Measurements from ENCODE around the gene KCNG2. TPM values are rescaled to one million over a fixed set of nuclear protein-coding genes. Genes with fewer than 3 reads are reported as not detected.
"Not testable (repeated sequence)": the region's sequence is repeated elsewhere in the genome, so short reads cannot be mapped to it uniquely, and the experiment has no call there.

The KCNG2 gene, protein sequence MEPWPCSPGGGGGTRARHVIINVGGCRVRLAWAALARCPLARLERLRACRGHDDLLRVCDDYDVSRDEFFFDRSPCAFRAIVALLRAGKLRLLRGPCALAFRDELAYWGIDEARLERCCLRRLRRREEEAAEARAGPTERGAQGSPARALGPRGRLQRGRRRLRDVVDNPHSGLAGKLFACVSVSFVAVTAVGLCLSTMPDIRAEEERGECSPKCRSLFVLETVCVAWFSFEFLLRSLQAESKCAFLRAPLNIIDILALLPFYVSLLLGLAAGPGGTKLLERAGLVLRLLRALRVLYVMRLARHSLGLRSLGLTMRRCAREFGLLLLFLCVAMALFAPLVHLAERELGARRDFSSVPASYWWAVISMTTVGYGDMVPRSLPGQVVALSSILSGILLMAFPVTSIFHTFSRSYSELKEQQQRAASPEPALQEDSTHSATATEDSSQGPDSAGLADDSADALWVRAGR
- total RNA-seq (2014; rRNA removed; shearing (Covaris generic)), result not detected in 2 replicates

- DNase-seq (ENCODE audit: low spot score), result no peak
Observed at GRCh38 chr18:79797518-79798345, at the start of gene KCNG2. KCNG2 (plus strand) TSS chr18:79797938; CDS start chr18:79863668, 65,730 bp downstream.

- no peak for DNase-seq (ENCODE audit: low spot score)
Observed at GRCh38 chr18:79748321-79749180, 49.2 kb upstream of the KCNG2 start.

GRCh38 chr18:79749251-79750191 lies 48.2 kb upstream of the KCNG2 start:
- DNase-seq (ENCODE audit: low spot score), result no peak

- DNase-seq (ENCODE audit: low spot score), result peak; percentile 15
Observed at GRCh38 chr18:79750980-79751571, 46.7 kb upstream of the KCNG2 start.

DNA sequence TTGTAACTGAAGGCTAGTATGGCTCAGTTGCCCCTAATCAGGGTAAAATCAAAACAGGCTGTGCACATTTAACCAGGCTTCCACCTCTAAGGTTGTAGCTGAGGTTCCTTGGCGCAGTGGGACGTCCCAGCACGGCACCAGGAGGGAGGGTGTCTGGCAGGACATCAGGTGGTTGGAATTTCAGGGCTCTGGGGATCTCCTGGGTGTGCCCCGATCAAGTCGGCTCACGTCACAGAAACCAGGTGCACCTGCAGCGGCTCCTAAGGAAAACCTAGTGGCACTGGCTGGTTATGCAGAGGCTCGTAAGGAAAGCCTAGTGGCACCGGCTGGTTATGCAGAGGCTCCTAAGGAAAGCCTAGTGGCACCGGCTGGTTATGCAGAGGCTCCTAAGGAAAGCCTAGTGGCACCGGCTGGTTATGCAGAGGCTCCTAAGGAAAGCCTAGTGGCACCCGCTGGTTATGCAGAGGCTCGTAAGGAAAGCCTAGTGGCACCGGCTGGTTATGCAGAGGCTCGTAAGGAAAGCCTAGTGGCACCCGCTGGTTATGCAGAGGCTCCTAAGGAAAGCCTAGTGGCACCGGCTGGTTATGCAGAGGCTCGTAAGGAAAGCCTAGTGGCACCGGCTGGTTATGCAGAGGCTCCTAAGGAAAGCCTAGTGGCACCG lies 45.7 kb upstream of the KCNG2 start:
- DNase-seq (ENCODE audit: low spot score), result peak; percentile 65

DNA sequence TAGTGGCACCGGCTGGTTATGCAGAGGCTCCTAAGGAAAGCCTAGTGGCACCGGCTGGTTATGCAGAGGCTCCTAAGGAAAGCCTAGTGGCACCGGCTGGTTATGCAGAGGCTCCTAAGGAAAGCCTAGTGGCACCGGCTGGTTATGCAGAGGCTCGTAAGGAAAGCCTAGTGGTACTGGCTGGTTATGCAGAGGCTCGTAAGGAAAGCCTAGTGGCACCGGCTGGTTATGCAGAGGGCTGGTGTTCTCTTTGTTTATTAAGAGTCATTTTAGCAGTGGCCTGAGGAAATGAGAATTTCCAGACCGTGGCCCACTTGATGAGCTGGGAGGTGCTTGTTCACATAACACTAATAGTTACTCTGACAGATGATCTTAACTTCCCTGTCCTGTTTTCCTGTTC lies 44.8 kb upstream of the KCNG2 start:
- not testable (repeated sequence) for DNase-seq (ENCODE audit: low spot score)

DNA sequence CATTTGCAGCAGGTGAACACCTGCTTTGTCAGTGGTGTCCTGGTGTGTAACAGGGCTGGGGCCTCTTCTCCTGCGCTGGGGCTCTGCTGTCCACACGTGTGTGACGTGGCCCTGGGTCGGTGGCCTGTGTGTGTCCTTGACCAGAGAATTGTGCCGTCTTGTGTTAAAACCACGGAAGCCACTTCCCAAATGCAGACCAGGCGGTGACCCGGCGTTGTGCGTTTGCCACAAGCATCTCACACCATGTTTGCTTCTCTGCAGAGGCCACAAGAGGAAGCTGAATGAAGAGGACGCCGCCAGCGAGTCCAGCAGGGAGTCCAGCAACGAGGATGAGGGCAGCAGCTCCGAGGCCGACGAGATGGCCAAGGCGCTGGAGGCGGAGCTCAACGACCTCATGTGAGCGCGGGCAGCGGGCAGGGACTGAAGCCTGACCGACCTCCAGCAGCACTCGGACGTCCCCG lies 44.3 kb upstream of the KCNG2 start:
- DNase-seq (ENCODE audit: low spot score), result no peak

DNA sequence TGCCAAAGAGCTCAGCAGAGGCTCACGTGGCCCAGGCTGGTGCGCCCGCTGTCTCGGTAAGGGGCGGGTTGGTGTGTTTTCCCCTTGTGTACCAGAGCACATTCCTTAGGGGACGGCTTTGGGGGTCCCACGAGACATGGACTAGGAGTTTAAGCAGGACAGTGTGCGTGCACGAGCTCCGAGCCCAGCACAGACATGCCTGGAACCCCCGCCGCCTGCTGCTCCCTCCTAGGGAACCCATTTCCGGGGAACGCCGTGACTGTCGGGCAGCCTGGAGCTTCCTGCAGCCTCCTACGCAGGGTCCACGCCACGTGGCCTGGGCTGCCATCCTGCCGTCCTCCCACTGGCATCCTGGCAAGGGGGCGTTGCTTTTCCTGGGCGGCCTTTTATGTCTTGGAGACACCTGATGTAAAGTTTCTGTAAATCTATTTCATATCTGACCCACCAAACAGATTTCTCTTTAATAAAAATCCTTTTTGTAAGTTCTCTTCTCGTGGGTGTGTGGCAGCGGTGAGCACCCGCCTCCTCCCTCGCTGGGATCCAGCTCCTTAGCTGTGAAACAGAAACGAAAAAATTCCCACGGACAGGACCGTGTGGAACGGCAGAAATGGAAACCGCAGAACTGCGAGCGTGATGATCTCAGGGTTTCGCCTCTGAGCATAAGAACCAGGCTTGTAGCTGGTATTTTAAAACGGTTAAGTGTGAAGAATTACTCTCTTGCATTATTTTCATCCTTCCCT lies 43.5 kb upstream of the KCNG2 start:
- no peak for DNase-seq (ENCODE audit: low spot score)

- no peak for DNase-seq (ENCODE audit: low spot score)
Observed at GRCh38 chr18:79754831-79755351, 42.8 kb upstream of the KCNG2 start.

DNA sequence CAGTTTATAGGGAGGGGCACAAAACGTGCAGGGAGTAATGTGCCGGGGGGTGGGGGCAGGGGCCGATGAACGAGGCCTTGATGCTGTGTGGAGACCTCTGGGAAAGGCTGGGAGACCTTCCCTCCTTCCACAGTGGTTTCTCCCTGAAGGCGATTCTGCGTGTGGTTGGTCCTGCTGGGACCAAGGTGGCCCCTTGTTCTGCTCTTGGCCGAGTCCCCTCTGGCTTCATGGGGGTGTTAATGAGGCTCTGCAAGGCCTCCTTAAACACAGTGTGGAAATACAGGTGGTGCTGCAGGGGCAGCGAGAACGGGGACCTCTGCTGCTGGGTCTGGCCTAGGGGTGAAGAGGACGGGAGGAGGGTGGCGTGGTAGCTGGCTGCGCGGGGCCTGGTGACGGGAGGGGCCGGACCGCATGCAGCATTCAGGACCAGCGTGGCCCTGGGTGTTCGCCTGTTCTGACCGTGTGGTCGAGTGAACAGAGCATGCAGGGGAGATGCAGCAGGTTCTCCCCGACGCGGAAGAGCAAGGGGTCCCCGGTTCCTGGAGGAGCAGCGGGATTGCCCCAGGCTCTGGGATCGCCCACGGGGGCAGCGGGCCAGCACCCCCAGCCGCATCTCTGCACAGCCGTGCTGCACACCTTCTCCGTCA lies 42.1 kb upstream of the KCNG2 start:
- no peak for DNase-seq (ENCODE audit: low spot score)

DNA sequence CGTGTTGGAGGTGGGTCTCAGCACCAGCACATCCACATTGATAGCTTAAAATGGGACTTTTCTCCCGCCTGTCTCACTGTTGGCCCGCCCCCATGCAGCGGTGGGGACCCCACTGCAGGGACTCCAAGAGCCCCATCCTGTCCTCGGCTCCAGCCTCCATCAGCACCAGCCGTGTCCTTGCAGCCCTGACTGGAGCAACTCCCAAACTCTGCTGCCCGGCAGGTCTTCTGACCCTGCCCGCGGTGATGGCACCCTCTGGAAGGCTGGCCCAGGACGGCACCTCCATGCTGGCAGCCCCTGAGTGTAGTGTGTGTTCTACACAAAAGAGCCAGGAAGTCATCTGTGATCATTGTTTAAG lies 41.6 kb upstream of the KCNG2 start:
- DNase-seq (ENCODE audit: low spot score), result no peak

DNA sequence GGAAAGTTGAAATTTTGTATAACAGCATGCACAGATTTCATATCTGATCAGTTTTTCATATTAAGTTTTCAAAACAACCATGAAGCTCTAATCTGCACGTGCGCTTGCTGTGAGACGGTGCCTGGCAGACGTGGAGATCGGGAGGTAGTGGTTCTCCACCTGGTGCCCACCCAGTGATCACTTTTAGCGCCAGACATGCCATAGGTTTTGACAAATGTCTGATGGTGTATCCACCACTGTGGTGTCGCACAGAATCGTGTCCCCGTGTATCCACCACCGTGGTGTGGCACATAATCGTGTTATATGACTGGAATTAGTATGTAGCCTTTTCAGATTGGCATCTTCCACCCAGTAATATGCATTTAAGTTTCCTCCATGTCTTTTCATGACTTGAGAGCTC lies 40.9 kb upstream of the KCNG2 start:
- no peak for DNase-seq (ENCODE audit: low spot score)

DNA sequence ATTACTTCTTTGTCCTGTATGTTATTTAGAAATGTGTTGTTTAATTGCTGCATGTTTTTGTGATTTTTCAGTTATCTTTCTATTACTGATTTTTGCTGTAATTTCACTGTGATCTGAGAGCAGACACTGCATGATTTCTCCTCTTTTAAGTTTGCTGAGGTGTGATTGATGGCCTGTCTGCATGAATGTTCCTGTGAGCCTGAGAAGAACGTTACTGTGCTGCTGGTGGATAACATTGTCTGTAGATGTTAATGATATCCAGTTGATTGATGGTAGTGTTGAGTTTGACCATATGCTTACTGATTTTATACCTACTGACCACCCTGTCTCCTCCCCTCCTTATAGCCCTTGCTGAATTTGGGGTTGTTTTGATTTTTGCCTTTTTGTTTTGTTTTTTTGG lies 37.4 kb upstream of the KCNG2 start:
- no peak for DNase-seq (ENCODE audit: low spot score)

GRCh38 chr18:79760881-79761280 lies 36.9 kb upstream of the KCNG2 start:
- no peak for DNase-seq (ENCODE audit: low spot score)

DNA sequence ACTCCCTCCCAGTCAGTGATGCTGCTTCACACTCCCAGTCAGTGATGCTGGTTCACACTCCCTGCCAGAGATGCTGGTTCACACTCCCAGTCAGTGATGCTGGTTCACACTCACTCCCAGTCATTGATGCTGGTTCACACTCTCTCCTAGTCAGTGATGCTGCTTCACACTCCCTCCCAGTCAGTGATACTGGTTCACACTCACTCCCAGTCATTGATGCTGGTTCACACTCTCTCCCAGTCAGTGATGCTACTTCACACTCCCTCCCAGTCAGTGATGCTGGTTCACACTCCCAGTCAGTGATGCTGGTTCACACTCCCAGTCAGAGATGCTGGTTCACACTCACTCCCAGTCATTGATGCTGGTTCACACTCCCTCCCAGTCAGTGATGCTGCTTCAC lies 34.3 kb upstream of the KCNG2 start:
- no peak for DNase-seq (ENCODE audit: low spot score)

GRCh38 chr18:79764131-79764530 lies 33.6 kb upstream of the KCNG2 start:
- no peak for DNase-seq (ENCODE audit: low spot score)

DNA sequence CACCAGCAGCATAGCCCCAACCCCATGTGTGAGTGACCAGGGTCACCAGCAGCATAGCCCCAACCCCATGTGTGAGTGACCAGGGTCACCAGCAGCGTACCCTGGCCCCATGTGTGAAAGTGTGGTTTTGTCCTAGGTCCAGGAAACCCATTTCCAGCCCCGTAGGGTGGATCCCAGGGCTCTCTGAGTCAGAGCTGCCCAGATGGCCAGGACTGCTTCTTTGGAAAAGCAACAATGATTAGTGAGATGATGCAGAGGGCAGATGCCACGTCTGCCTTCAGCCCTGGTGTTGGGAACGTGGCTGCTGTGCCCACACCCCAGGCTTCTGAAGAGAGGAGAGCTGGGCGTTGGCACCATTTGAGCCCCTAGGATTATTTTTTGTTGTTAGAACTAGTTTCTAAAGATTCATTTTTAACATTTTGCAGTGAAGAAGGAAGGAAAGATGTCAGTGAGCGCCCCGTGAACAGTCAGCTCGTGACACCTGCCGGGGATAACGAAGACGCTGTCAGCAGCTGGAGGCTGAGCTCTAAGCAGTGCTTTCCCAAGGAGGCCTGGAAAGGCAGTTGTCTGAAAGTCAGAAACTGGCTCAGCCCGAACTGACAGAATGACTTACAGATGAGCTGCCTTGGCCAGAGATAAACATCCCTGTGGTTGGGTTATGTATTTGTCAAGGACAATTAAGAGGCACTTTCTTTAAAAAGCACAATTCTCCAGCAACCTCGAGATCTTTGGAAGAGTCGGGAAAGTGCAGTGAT lies 32.1 kb upstream of the KCNG2 start:
- no peak for DNase-seq (ENCODE audit: low spot score)
